Measurements from ENCODE around the gene TIGD6.

DNA sequence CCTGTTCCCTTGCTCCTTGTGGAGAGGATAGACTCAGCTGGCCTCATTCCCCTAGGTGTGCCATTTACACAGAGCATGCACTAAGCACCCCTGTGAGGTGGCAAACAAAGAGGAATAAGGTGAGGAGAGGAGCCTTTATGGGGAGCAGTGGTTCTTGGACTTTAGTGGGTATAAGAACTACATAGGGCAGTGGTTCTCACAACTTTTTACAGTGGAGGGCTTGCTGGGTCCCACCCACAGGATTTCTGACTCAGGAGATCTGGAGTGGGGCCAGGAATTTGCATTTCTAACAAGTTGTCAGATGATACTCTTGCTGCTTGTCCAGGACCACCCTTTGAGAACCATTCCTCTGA lies 43.9 kb upstream of the TIGD6 start:
- TF ChIP-seq, protein P1, sequence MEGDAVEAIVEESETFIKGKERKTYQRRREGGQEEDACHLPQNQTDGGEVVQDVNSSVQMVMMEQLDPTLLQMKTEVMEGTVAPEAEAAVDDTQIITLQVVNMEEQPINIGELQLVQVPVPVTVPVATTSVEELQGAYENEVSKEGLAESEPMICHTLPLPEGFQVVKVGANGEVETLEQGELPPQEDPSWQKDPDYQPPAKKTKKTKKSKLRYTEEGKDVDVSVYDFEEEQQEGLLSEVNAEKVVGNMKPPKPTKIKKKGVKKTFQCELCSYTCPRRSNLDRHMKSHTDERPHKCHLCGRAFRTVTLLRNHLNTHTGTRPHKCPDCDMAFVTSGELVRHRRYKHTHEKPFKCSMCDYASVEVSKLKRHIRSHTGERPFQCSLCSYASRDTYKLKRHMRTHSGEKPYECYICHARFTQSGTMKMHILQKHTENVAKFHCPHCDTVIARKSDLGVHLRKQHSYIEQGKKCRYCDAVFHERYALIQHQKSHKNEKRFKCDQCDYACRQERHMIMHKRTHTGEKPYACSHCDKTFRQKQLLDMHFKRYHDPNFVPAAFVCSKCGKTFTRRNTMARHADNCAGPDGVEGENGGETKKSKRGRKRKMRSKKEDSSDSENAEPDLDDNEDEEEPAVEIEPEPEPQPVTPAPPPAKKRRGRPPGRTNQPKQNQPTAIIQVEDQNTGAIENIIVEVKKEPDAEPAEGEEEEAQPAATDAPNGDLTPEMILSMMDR (IDR thresholded peaks at IDR 0.05), result no peak
- no peak for TF ChIP-seq EZH2phosphoT487 (IDR thresholded peaks at IDR 0.05)

All from neural progenitor cell (in vitro differentiated cells).